Urinary bladder (tissue), 4 donors: Measurements from ENCODE around the gene FBN1. TPM values are rescaled to one million over a fixed set of nuclear protein-coding genes. Genes with fewer than 3 reads are reported as not detected.

ENCODE experiments used
- DNase-seq: peaks from one replicate; pipeline ENCODE4 v3.0.0-alpha.2; 2015; ENCODE audit errors: extremely low spot score
- H3K27ac ChIP-seq: one replicate; pipeline ENCODE4 v1.5.1; 2013; ENCODE audit warnings: low read depth, mild to moderate bottlenecking, moderate library complexity
- H3K36me3 ChIP-seq: one replicate; pipeline ENCODE4 v1.6.1; 2013; ENCODE audit warnings: mild to moderate bottlenecking, moderate library complexity; ENCODE audit not compliant: insufficient read depth
- H3K4me1 ChIP-seq: one replicate; pipeline ENCODE4 v1.6.1; 2013; ENCODE audit warnings: mild to moderate bottlenecking, moderate library complexity; ENCODE audit not compliant: insufficient read depth
- H3K4me3 ChIP-seq: one replicate; pipeline ENCODE4 v1.5.1; 2013; ENCODE audit warnings: low read depth, low read length
- WGBS: extraction: QIAGEN DNeasy Blood & Tissue Kit; methylation state at CpG from one replicate; pipeline ENCODE4 v1.1.7; 2013; 5-methylcytosine and 5-hydroxymethylcytosine counted together
- polyA plus RNA-seq: library from polyadenylated mRNA; stranded (reverse); fragments of 200-250 nt; gene quantifications from one replicate; pipeline ENCODE4 v1.2.3, GENCODE V29; 2013
- total RNA-seq: library from RNA; depleted of rRNA; stranded (reverse); fragments of >200 nt; gene quantifications from one replicate; pipeline ENCODE4 v1.2.3, GENCODE V29; 2014
- donor health status: healthy with polysubstance abuse.
- donor health status: healthy.

FBN1 gene
- total and polyA plus RNA-seq, 2 donors: 75.5 to 698 TPM

- H3K27ac ChIP-seq: no peak overlapping the region
- no peaks in the 10 kb centered on the region for H3K36me3 ChIP-seq
- no peak overlapping the region for H3K4me3 ChIP-seq
- DNase-seq: no peak
- WGBS: 90% methylated on average over 7 of the region's 7 CpGs
- no peaks in the 10 kb centered on the region for H3K4me1 ChIP-seq
Observed at GRCh38 chr15:48577469-48577868, 68.0 kb downstream of the FBN1 start.

DNA sequence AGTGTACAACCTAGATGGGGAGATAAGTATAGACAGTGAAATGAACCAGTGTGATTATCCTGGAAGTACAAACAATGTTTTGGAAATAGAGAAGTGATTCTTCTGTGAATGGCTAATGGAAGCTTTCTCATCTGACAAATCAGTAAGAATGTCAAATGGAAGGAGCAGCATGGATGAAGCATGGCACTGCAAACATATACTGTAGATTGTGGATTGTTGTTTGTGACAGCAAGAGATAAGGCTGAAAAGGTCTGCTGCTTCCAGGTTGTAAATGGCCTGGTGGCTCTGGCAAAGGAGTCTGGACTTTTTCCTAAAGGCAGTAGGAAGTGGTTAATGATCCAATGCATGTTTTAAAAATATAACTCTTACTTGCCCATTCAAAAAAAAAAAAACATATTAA, 71.3 kb downstream of the FBN1 start:
- no peak for DNase-seq
- Histone ChIP-seq H3K27ac (no peak overlapping the region), H3K36me3 (no peaks in the 10 kb centered on the region), H3K4me3 (no peak overlapping the region), H3K4me1 (no peaks in the 10 kb centered on the region)

- Histone ChIP-seq H3K4me3 (no peak overlapping the region), H3K27ac (no peak overlapping the region), H3K36me3 (no peaks in the 10 kb centered on the region), H3K4me1 (no peaks in the 10 kb centered on the region)
- no peak for DNase-seq
- 91% methylated on average over 4 of the region's 4 CpGs for WGBS
Observed at GRCh38 chr15:48573780-48574179, 71.7 kb downstream of the FBN1 start.

DNA sequence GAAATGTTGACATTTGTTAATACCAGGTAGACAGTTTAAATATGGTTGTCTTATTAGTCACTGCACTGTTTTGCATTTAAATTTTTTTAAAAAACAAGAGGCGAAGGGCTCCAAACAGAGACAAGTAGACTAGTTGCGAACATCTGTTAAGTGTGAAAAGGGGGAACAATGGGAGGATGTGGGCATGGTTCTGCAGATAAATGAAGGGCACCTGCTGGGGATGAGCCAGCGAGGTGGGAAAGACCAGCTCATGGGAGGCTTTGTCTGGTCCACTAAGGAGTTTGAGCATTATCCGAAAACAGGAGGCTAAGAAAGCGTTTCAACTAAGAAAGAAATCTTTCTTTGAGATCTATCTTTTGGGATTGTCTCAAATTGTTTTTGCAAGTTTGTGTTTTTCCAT, 72.7 kb downstream of the FBN1 start:
- DNase-seq: no peak
- WGBS: 91% methylated on average over 5 of the region's 5 CpGs
- Histone ChIP-seq H3K4me1 (no peaks in the 10 kb centered on the region), H3K4me3 (no peak overlapping the region), H3K36me3 (no peaks in the 10 kb centered on the region), H3K27ac (no peak overlapping the region)

- Histone ChIP-seq H3K4me3 (no peak overlapping the region), H3K4me1 (no peaks in the 10 kb centered on the region), H3K27ac (no peak overlapping the region), H3K36me3 (no peaks in the 10 kb centered on the region)
- 95% methylated on average over 2 of the region's 2 CpGs for WGBS
- DNase-seq: no peak
Observed at GRCh38 chr15:48571510-48571909, 74.0 kb downstream of the FBN1 start.

DNA sequence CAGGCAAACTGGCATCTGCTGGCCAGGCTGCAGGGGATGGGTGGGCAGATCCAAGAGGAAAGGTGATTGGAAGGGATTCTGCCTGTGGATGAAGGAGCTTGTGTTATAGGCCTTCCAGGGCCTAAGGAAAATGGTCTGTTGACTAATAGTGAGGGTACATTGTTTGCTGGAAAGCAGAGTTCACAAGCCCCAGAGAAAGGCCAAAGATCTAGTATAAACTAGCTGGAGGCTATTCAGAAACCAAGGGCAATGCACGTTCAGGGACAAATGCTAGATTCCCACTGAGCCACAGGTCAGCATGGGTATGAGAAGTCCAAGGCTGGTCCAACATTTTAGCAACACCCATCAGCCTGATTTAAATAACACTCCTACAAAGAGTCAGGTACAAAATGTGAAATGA, 74.7 kb downstream of the FBN1 start:
- H3K27ac ChIP-seq: no peak overlapping the region
- H3K4me1 ChIP-seq: no peaks in the 10 kb centered on the region
- no peak for DNase-seq
- H3K36me3 ChIP-seq: no peaks in the 10 kb centered on the region
- 80% methylated on average over 1 of the region's 1 CpG for WGBS
- no peak overlapping the region for H3K4me3 ChIP-seq

- no peaks in the 10 kb centered on the region for H3K36me3 ChIP-seq
- H3K4me3 ChIP-seq: no peak overlapping the region
- whole genome bisulfite sequencing: 82% methylated on average over 3 of the region's 3 CpGs
- DNase-seq: no peak
- no peak overlapping the region for H3K27ac ChIP-seq
- H3K4me1 ChIP-seq: no peaks in the 10 kb centered on the region
Observed at GRCh38 chr15:48569591-48570302, 75.8 kb downstream of the FBN1 start.

- Histone ChIP-seq H3K27ac (no peak overlapping the region), H3K4me3 (no peak overlapping the region), H3K36me3 (no peaks in the 10 kb centered on the region), H3K4me1 (no peaks in the 10 kb centered on the region)
- DNase-seq: no peak
- WGBS: 57% methylated on average over 4 of the region's 4 CpGs
Observed at GRCh38 chr15:48566668-48567067, 78.8 kb downstream of the FBN1 start.

GRCh38 chr15:48565560-48566482, 79.7 kb downstream of the FBN1 start:
- Histone ChIP-seq H3K27ac (no peak overlapping the region), H3K4me1 (no peaks in the 10 kb centered on the region), H3K4me3 (no peak overlapping the region), H3K36me3 (no peaks in the 10 kb centered on the region)
- WGBS: 66% methylated on average over 1 of the region's 1 CpG
- no peak for DNase-seq

DNA sequence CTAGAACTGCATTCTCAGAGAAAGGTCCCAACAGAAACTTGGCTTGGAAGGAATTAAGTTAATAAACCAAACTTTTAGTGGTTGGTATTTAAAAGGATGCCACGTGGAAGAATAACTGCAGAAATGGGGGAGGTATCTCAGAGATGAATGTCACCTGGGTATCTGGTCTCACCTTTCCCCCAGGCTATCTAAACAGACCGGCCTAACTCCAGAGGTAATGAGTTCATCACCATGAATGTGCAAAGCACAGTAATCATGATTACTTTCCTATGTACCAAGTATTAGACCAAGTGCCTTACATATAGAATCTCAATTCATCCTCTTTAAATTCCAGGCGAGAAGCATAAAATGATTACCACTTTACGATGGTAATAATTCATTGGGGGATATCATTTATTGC, 80.8 kb downstream of the FBN1 start:
- DNase-seq: no peak
- Histone ChIP-seq H3K36me3 (no peaks in the 10 kb centered on the region), H3K4me1 (no peaks in the 10 kb centered on the region), H3K27ac (no peak overlapping the region), H3K4me3 (no peak overlapping the region)
- WGBS: 75% methylated on average over 4 of the region's 4 CpGs

GRCh38 chr15:48563934-48564333, 81.6 kb downstream of the FBN1 start:
- no peak for DNase-seq
- H3K4me3 ChIP-seq: no peak overlapping the region
- H3K36me3 ChIP-seq: no peaks in the 10 kb centered on the region
- no peak overlapping the region for H3K27ac ChIP-seq
- no peaks in the 10 kb centered on the region for H3K4me1 ChIP-seq
- WGBS: 76% methylated on average over 3 of the region's 3 CpGs

- 89% methylated on average over 7 of the region's 7 CpGs for WGBS
- Histone ChIP-seq H3K4me3 (no peak overlapping the region), H3K27ac (no peak overlapping the region), H3K4me1 (no peaks in the 10 kb centered on the region), H3K36me3 (no peaks in the 10 kb centered on the region)
- DNase-seq: no peak
Observed at GRCh38 chr15:48560321-48561051, 85.0 kb downstream of the FBN1 start.

DNA sequence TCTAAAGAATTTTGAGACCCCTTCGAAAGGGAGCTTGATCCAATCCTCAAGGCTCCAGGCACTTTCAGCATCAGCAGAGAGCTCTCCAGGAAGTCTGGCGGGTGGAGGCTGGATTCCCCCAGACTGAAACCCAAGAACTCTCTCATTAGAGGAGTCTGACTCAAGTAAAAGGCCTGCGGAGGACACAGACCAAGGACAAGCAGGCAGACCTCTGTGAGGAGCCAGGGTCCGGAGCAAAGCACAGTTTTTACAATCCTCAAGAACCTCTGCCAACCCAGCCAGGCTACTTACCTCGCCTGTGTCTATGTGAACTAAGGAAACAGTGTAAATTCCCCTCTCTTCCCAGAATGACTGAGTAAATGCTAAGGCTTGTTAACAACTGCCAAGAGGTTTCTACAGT, 86.2 kb downstream of the FBN1 start:
- no peaks in the 10 kb centered on the region for H3K36me3 ChIP-seq
- no peak overlapping the region for H3K27ac ChIP-seq
- no peaks in the 10 kb centered on the region for H3K4me1 ChIP-seq
- DNase-seq: peak; percentile 52
- WGBS: 20% methylated on average over 5 of the region's 5 CpGs
- H3K4me3 ChIP-seq: no peak overlapping the region

DNA sequence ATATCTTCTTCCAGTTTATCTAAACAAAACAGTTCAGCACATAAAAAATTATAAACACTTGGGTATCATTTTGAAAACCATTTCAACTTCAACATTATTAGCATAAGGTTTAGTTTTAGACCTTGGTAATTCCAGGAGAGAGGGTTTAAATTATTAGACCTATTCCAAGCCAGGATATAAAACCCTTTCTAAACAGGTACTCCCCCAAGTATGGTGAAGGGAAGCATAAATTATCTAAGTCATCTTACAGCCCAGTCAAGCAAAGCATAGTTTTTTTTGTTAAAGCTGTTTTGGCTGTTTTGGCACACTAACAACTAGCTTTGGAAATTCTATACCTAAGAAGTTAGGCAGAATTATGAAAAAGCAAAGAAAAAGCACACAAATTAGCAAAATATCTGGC, 87.3 kb downstream of the FBN1 start:
- Histone ChIP-seq H3K4me3 (no peak overlapping the region), H3K36me3 (no peaks in the 10 kb centered on the region), H3K4me1 (no peaks in the 10 kb centered on the region), H3K27ac (no peak overlapping the region)
- no peak for DNase-seq
